HG02588 (cell line): ENCODE results near the gene SERTAD2.

Experiments
- ATAC-seq: cut with Tn5 transposase; IDR thresholded peaks from one replicate; pipeline ENCODE4 v1.9.1; 2021; ENCODE audit warnings: mild to moderate bottlenecking, moderate library complexity; ENCODE audit not compliant: unreplicated experiment

Gene SERTAD2

GRCh38 chr2:64677530-64677929, 23.8 kb upstream of the SERTAD2 start:
- no peak for ATAC-seq

DNA sequence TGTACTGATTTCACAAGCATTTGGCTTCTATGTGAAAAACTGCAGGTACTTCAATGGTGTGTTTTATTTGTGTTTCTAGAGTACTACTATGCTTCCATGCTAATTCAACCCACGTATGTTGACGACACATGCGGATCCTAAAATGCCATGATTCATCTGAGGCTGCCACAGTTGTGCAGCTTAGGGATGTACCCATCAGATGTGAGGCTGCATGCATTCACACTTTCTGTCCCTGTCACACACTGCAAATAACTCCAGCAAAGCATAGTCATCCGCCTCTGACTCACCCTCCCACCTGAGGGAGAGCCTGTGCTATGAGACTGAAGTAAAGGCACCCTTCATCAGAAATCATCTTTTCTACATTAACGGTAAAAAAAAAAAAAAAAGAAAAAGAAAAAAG, 22.1 kb upstream of the SERTAD2 start:
- ATAC-seq = no peak

GRCh38 chr2:64672708-64673107, 19.0 kb upstream of the SERTAD2 start:
- ATAC-seq = no peak

DNA sequence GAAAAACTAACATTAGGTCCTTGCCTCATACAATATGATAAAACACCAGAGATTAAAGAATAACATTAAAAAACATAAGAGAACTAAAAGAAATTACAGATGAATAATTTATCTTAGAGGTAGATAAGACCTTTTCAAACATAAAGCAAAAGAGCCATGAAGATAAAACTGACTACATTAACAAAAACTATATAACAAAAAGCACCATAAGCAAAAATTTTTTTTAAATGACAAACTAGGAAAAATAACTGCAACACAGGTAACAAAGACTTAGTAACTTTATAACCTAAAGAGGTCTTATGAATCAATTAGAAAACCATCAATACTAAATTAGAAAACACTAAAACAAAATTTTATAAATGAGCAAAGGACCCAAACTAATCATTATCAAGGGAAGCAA, 16.3 kb upstream of the SERTAD2 start:
- ATAC-seq = no peak

- no peak for ATAC-seq
Observed at GRCh38 chr2:64669288-64669687, 15.6 kb upstream of the SERTAD2 start.

DNA sequence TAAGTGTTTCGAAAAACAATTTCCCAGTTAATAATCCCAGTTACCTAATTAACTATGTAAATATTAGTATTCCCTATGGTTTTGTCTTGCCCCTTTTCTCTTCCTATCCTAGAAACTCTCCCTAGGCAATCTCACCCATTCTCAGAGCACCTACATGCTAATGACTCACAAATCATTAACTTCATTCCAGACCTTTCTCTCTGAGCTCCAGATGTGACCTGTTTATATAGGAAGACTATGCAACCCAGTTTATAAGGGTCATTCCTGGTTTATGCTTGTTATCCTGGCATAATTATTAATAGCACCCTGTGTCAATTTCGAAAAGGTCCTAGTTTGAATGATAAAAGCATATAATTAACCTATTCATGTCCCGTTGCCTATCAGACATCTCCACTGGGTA, 14.8 kb upstream of the SERTAD2 start:
- ATAC-seq = no peak

DNA sequence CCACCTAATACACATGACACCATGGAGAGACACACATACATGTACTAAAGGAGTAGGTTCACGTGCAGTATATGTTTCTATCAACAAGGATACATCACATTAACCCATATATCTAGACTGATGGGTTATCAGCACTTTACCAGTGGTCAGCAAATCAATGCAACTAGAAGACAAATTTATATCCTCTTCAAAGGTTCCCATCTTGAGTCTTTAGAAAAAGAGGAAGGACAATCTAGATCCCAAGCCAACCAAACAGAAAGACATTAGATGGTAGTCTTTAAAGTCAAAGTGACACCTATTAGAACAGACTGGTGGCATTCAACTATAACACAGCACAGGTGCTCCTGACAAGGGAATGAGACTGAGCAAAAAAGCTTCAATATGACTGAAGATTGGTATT, 13.8 kb upstream of the SERTAD2 start:
- no peak for ATAC-seq

GRCh38 chr2:64666810-64667438, 13.2 kb upstream of the SERTAD2 start:
- no peak for ATAC-seq

DNA sequence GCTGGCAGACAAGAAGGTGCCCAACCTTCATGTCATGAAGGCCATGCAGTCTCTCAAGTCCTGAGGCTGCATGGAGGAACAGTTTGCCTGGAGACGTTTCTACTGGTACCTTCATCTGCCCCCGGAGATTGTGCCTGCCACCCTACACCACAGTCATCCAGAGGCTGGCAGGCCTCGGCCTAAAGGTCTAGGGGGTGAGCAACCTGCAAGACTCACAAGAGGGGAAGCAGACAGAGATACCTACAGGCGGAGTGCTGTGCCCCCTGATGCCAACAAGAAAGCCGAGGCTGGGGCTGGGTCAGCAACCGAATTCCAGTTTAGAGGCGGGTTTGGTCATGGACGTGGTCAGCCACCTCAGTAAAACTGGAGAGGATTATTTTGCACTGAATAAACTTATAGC, 12.0 kb upstream of the SERTAD2 start:
- no peak for ATAC-seq

GRCh38 chr2:64663402-64663801, 9.7 kb upstream of the SERTAD2 start:
- ATAC-seq = no peak

GRCh38 chr2:64661741-64662169, 8.0 kb upstream of the SERTAD2 start:
- no peak for ATAC-seq

DNA sequence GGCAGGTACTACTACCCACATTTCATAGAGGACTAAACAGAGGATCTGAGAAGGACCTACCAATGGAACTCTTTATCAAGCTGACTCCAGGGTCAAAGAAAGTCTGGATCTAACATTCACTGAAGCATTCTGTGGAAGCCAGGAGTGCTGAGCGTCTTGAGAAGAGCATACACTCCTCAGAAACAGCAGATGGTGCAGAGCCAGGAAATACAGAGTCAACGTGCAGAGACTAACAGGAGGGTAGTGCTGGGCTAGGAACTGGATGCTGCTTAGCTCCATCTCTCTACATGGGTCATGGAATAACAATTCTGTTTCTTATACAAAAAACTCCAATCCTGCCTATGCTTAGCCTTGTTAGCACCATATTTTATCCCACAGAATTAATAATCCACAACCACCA, 5.5 kb upstream of the SERTAD2 start:
- ATAC-seq = no peak

- no peak for ATAC-seq
Observed at GRCh38 chr2:64658269-64658668, 4.6 kb upstream of the SERTAD2 start.

DNA sequence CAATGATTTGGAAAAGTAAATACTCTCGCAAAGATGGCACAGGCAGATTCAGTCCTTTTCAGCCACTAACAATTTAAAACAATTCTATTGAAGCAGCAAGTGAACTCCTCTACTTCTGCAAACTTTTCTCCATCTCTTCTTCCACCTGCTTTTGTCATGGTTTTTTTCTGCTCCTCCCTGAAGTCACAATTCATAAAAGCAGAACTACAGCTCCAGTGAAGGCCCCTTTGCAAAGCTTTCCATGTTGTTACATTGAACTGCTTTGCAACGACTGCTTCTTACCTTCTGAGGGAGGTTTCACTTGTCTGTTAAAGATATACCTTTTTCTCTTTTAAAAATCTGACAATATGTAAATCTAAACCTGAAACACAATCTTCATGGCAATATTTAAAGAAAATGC, 3.7 kb upstream of the SERTAD2 start:
- no peak for ATAC-seq

- no peak for ATAC-seq
Observed at GRCh38 chr2:64656379-64656778, 2.7 kb upstream of the SERTAD2 start.

DNA sequence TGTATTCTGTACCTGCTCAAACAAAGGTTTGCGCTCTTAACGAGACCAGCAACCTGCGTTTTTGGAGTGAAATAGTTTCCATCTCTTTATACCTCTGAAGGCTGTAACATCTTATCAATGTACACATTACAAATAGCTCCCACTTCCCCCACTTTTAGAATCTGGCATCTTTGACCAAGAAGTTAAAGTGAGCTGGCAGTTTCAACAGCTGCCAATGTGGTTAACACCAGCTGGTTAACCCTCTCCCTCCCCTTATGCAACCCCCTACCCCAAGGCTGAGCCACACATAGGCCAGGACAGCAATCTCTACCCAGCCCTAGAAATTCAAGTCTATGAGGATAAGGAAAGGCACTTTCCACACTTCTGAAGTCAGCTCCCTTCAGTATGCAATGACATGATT, 2.2 kb upstream of the SERTAD2 start:
- no peak for ATAC-seq

DNA sequence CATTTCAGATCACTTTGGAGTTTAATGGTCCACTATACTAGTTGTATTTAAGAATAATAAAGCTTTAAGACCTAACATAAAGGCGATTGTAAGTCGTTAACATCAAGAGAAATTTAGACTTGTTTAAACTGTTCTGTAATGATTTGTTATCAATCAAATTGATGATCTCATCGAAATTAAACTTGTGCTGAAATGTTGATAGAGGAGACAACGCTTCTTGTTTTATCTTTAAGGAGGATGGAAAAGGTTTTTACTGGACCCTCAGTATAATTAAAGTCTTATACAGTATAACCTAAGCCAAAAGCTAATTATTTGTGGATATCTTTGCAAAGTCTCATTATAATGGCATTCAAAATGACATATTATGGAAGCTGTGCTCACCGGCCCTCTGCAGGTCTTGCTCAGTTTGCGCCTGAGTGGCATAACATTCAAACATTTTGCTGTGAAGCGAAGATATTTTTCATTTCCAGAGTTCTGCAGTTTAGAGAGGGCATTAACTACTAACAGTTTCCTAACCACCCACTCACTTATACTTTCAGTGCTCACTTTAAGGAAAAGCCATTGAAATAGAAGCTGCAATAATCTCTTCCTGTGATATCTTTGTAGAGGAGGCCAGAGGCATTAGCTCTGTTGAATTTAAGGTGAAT, 1.4 kb upstream of the SERTAD2 start:
- ATAC-seq = no peak

- peak; percentile 32 for ATAC-seq
Observed at GRCh38 chr2:64654063-64654811, 524 bp upstream of the SERTAD2 start.

DNA sequence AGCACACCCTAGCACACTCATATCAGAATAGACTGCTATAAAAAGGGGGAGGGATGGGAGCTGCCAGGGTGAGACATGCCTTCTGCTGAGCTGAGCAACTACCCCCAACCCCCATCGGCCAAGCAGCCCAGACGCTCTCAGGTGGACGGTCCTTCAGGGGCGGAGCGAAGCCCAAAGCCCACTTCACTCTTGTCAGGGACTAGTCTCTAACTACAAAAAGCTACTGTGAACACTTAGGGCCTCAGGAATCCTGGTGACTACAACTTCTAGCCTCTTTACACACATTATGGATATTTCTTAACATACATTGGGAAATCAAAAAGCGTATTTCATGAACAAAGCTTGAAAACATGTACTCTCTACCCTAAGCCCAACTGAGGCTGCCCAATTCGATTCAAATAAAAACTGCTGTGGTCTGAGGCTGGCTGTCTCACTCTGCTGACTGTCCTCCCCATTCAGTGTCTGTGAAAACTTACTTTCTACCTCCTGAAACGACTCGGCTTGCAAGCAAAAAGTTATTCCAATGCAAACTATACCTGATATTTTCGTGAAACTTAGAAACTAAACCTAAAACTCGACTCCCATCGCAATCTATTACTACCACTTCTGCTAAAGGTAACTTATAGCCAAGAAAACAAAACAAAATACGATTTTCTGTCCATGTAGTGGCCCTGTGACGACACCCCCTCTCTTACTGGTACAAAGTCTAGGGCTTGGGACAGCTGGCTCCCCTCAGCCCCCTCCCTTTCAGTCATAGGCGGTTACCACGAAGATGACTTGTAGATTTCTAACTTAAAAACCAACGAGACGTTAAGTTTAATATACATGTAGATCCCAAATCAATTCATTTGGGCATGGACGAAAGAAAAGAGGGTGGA, 1.2 kb downstream of the SERTAD2 start:
- no peak for ATAC-seq

GRCh38 chr2:64651590-64651989, 2.1 kb downstream of the SERTAD2 start:
- no peak for ATAC-seq

GRCh38 chr2:64650722-64651338, 2.9 kb downstream of the SERTAD2 start:
- no peak for ATAC-seq
